Stimulated activated CD4-positive, alpha-beta T cell treated with anti-CD3 and anti-CD28 coated beads, TNF-alpha, amount 100 ng/mL, for 1 hour (primary cell): ENCODE measurements around the gene GNG12.

Experiments
- DNase-seq, 3 donors: peaks; one replicate each; pipeline ENCODE4 v3.0.0-alpha.2; 2020; ENCODE audit warnings: low read depth in 3 of 3, low spot score in 1 of 3

GNG12 gene

DNA sequence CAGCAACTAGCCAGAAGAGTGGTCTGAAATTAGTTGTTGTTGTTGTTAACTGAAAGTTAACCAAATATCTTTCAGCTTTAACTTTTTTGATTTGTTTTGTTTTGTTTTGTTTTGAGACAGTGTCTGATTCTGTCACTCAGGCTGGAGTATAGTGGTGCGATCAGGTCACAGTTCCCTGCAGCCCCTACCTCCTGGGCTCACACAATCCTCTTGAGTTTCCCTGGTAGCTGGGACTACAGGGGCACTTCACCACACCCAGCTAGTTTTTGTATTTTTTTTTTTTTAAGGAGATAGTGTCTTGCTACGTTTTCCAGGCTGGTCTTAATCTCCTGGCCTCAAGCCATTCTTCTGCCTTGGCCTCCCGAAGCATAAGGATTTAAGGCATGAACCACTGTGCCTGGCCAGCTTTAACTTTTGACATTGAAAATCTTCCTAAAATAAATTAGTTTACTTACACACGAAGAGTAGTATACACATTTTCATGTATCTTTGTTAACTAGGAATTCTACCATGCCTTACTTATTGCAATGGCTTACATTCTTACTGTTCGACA lies 45.0 kb downstream of the GNG12 start:
- no peak for DNase-seq

- no peak for DNase-seq
Measured at GRCh38 chr1:67787746-67788145, 45.5 kb downstream of the GNG12 start.

DNA sequence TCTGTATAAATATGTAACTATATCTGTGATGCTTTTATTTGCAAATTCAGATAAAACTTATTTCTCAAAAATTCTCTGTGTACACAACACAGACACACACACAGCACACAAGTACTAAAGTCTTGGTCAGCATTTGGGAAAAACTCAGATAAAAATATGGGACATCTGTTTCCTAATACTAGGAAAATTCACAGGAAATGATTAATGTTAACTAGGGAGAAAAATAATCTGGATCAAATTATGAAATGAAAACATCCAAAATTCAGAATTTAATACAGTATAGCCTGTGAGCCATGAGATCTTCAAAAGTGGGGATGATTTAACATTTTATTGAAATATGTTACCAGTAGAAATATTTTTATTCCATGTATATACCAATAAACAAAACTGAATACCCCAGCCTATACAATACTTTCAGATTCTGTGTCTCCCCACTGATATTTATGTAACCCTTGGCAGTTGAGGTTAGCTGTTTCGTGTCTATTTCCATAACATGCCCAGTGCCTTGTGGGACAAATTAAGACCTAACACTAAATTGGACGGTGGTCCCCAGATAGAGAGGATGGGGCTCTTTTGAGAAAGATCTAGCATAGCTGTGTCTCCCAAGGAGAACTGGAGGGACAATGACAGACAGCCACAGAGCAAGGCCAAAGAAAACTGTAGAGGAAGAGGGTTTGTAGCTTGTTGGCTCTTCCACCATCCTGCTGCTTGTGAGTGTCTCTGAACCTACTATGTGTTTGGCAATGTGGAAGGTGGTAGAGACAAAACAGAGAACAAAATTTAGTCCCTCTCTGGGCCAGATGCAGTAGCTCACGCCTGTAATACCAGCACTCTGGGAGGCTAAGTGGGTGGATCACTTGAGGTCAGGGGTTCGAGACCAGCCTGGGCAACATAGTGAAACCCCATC lies 47.2 kb downstream of the GNG12 start:
- no peak for DNase-seq

DNA sequence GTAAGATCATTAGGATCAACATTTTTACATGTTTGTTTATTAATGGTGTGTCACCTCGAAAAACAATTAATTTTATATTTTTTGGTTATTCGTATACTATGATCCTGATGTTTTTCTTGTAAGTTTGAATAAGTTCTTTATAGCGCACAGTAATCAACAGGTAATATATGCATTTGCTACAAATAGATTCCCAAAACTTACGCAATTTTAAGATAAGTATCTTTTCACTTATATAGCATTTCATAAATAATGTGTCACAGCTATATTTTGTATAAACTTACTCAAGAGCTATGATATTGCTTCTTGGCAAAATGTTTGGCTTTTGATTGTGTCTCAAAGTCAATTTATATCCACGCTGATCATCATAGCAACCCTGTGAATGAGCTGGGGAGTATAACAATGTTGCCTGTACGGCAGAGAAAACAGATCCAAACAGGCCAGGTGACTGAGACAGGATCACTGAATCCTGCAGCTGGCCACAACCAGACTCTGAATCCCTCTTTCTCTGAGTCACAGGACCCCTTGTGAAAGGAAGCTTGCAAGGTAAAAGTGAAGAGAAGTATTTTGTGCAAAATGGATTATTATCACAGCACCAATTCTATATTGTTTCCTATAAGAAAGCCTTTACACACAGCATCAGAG lies 48.6 kb downstream of the GNG12 start:
- no peak for DNase-seq

- DNase-seq: no peak
Measured at GRCh38 chr1:67780637-67781036, 52.6 kb downstream of the GNG12 start.

DNA sequence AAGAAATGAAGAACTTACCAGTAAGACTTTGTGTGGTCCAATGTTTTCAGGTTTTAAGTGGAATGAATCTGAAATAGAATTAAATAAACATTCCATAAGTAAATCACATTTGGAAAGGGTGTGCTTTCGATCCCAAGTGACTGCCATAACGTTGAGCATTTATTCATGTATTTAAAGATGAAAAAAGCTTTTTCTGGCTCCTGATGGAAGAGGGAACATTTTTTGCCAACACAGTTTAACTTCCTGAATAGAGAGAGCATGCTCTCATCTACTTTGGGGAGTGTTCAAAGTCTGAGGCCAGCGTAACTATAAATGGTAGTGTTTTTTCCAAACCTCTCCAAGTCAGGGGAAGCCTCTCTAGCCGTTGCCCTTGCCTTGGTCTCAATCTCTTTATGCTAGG lies 55.8 kb downstream of the GNG12 start:
- no peak for DNase-seq

DNA sequence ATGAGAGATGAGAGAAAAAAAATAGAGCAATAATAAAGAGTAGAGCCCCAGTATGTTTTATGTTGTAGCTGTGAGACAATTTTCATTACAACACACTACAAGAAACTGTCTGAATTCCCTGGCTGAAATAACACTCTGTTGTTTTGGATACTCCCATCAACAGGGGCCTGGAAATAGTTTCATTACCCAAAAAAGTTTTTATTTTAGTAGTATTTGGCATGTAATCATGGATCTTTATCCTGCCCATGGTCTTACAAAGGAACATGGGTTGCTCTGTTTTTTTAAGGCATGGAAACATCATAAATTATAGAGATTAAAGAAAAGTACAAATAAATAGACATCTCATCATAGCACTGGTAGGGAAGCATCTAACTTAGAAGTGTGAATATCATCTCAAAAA lies 56.3 kb downstream of the GNG12 start:
- DNase-seq: no peak

- no peak for DNase-seq
Measured at GRCh38 chr1:67773462-67773861, 59.8 kb downstream of the GNG12 start.

DNA sequence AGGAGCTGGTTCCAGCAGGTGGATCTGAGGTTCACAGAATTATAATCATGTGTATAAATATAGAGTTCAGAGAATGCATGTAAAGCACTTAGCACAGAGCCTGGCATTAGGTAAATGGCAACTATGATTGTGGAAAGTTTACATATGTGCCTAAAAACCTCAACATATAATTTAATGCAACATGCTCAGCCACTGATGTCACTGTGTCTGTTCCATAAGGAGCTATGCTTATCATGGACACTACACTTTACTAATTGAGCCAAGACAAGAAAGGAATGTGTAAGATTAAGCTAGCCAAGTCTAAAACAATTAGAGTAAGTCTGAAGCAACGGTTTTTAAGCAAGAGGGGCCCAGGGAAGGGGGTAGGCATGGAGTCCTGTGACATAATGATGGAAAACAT lies 61.5 kb downstream of the GNG12 start:
- no peak for DNase-seq

DNA sequence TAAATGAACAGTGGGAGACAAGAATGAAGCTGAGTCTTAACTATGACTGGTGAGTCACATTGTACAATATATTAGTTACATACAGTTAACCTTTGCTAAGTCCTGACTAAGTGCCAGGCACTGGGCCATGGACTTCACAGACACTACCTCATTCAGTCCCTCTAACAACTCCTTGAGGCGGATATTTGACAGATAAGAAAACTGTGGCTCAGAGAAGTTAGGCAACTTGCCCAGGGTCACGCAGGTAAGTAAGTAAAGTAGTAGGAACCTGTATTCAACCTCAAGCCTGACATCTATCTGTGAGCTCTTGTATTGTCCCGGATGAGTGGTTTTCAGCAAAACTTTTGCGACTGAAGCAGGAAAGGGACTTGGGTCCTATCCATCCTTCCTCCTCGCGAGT lies 62.1 kb downstream of the GNG12 start:
- no peak for DNase-seq

DNA sequence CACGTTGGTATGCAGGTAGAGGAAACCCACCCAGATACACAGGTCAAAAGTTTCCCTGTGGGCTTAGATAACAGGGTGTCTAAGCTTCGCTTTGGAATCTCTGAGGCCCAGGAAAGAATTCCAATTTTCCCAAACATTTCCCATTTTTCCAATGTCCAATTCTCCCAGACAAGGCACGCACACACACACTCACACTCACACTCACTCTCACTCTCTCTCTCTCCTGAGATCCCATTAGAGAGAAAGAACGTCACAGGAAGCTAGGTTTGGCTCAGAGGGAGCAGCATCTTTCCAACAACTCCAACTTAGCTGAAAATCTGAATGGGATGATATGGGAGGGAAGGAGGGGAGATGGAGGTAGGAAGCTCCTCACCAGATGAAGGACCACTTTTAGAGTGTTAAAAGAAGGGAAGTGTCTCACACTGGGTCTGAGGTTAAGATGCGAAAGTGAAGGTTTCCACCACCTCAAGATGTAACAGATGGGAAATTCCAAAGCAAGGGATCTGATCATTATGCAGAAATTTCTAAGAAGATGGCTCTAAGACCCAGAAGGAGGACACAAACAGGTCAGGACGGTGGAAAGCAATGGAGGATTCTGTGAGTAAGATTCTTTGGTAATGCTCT lies 63.5 kb downstream of the GNG12 start:
- DNase-seq: no peak

- DNase-seq: no peak
Measured at GRCh38 chr1:67768480-67768879, 64.8 kb downstream of the GNG12 start.

DNA sequence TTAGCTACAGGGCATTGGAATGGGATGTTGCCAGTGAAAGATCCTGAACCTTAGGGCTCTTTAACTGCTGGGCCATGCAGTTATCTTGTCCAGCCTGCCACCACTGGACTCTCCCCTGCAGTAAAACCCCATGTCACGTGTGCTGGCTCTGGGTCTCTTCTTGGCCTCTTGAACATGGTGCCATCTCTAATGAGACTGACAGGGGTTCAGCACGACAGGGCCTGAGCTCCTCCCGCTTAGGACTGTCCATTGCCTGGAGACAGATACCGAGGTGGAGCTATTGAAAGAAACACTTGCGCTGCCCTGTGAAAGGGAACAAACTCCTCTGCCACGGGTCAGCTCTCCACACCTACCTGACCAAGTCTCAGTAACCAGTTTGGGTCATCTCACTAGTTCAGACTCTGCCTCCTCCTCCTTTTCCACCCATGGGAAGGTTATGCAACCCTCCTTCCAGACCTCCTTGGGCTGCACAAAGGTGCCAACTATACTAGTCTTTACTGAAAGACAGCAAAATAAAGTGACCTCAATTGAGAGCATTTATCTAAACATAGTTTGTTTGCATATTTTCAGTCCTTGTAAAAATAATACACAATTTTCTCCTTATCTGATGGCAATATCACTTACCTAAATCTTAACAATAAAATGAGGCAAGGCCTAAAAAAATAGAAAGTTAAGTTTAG lies 66.0 kb downstream of the GNG12 start:
- no peak for DNase-seq

DNA sequence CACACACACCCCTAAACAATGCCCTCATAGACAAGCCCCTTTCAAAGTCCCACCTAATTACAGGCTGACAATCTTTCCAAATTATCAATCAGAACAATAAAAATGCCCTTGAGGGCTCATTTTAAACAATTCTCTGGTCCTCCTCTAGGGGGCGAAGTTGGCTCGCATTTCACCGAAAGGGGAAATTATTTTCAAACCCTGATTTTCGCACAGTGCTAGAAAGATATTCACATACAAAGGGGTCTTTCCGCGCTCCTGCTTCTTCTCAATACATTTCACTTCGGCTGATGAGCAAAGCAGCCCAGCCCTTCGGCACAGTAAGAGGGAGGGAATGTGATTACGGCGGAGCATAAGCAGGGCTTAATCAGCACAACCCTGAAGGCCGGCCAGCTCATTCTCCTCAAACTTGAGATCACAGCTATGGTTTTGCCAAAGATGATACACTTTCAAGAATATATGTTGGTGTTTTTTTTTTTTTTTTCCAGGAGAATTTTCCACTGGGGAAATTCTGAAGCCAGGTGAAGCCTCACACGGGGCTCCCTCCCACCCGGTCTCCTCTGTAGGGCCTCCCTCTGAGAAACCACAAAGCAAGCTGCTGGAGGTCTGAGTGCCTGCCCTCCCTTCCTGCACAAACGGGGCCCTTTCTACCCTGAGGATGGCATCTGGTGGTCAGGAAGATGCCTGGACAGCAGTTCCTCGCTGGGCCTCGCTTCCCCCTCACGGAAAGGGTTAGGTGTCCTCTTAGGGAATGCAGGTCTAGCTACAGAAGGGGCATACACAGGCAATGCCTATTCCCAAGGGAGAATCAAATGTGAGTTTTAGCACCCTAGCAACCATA lies 66.9 kb downstream of the GNG12 start:
- DNase-seq: no peak

DNA sequence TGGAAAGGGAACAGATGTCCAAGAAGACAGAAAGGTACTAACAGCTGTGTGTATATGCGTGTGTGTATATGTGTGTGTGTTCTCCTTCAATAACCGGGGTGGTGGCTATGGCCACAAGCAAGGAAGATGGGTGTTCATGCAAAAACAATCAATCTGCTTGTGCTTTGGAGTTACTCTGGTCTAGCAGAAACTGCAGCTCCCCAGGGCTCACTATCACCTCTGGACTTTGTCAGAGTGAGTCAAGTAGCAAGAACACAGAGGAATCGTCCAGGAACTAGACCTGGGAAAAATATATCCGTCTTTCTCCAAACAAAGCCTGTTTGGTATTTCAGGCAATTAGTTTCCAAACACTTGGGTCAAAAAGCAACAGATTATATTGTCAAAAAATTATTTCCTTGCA lies 68.6 kb downstream of the GNG12 start:
- no peak for DNase-seq

- DNase-seq: no peak
Measured at GRCh38 chr1:67761730-67762129, 71.5 kb downstream of the GNG12 start.

DNA sequence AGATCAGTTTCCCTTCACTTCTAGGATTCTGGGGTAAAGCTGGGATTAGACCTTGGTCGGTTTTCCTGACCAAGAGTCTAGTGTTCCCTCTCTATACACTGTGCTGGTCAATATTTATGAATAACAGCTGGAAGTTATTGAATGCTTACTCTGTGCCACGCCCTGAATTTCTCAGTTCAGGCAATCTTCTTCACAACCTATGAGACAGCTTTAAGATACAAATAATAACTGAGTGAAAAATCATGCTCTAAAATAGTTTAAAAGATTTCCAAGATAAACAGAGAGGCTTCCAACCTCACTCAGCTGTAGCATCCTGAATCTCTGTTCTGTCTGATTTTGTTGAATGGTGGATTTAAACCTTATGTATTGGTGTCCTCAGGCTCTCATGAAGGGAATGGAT lies 72.2 kb downstream of the GNG12 start:
- no peak for DNase-seq

GRCh38 chr1:67760030-67760821 lies 73.0 kb downstream of the GNG12 start:
- peak; percentile 10 to 48 (median 21) for DNase-seq

GRCh38 chr1:67759692-67760029 lies 73.6 kb downstream of the GNG12 start:
- no peak for DNase-seq

DNA sequence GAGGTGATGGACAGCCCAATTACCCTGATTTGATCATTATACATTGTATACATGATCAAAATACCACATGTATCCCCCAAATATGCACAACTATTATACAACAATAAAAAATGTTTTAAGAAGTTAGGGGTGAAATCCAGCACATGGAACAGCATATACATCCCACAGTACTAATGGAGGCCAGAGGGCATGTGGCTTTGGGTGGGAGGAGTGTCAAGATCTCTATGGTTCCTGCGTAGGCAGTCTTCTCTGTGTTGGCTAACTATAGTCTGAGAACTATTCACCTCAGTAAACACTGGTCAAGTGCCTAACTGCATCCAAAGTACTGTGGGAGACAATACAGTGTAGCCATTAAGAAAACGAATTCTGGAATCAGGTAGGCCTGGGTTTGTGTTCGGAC lies 74.2 kb downstream of the GNG12 start:
- no peak for DNase-seq
